GM21526 (cell line): ENCODE measurements around the gene PPP1R7.

ENCODE experiments used
- ATAC-seq: cut with Tn5 transposase; IDR thresholded peaks from one replicate; pipeline ENCODE4 v1.9.1; 2021; ENCODE audit warnings: moderate library complexity; ENCODE audit not compliant: unreplicated experiment, low FRiP score

Gene PPP1R7

GRCh38 chr2:241207641-241208040 lies 57.4 kb downstream of the PPP1R7 start:
- ATAC-seq, result no peak

DNA sequence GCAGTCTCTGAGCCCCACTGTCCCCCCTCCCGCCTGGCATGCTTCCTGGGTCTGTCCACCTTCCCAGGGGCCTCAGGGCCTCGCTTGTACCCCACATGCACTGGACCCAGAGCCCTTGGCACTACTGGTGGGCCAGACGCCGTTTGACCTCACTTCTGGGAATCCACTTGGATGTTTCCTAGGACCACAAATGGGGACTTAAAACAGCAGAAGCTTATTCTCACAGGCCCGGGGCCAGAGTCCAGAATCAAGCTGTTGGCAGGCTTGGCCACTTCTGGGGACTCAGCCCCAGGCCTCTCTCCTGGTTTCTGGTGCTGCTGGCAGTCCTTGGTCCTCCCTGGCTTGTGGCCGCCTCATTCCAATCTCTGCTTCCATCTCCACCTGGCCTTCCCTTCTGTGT lies 57.8 kb downstream of the PPP1R7 start:
- no peak for ATAC-seq

GRCh38 chr2:241209271-241209670 lies 59.0 kb downstream of the PPP1R7 start:
- ATAC-seq, result no peak

DNA sequence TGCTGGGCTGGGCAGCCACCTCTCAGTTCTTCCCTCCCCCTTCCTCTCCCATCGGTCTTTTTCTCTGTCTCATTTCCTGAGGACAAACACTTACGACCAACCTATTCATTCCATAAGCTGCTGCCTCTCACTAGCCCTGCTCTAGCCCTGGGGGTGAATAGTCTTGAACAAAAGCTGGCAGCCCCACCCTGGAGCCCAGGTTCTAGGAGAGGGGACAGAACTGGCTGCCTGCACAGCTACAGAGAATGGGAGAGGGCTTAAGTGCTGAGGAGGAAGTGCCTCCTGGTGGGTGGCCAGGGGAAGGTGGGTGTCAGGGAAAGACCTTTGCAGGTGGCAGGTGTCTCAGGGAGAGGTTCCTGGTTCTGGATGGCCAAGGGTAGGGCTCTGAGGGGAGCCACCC lies 61.0 kb downstream of the PPP1R7 start:
- no peak for ATAC-seq

DNA sequence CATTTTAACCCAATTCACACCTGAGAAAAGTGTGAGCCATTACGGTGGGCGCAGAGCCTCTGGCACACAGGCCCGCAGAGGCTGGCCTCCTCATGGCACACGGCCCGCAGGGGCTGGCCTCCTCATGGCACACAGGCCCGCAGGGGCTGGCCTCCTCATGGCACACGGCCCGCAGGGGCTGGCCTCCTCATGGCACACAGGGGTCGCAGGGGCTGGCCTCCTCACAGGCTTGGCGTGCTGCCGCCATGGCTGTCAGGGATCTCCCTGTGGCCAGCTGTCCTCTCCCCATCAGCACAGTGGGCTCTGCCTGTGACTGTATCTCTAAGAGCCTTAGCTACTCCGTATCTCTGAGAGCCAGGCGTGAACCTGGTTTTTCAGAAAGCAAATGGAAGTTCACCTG lies 62.8 kb downstream of the PPP1R7 start:
- no peak for ATAC-seq

DNA sequence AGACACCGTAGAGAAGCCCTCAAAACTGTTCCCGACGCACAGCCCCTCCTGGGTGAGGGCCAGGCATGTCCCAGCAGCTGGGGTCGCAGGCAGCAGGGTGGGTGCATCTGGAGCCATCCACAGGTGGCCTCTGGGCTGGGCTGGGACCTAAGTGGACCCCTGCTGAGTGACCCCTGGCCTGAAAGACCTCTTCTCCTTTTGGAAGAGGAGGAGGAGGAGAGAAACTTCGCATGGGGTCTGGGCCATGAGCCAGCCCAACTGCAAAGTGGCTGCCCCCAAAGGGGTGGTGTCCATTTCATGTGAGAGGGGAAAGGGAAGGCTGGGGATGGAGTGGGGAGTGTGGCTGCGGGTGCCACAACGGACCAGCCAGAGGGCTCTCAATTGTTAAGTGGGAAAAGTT lies 63.3 kb downstream of the PPP1R7 start:
- ATAC-seq, result no peak

GRCh38 chr2:241214209-241214608 lies 63.9 kb downstream of the PPP1R7 start:
- no peak for ATAC-seq

DNA sequence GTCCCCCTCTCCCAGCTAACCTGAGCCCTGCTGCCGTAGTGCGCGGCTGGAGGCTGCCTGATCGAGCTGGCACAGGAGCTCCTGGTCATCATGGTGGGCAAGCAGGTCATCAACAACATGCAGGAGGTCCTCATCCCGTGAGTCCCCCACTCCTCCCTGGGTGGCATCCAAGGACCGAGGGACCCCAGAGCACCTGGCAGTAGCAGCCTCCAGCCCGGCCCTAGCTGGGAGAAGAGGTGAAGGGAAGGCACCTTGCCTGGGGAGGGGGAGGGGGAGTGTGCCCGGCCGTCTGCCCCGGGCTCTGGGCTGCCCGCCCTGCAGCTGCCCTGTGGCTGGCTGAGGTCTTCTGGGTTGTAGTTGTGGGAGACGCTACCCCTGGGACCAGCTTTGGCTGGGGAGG lies 64.5 kb downstream of the PPP1R7 start:
- ATAC-seq, result no peak

DNA sequence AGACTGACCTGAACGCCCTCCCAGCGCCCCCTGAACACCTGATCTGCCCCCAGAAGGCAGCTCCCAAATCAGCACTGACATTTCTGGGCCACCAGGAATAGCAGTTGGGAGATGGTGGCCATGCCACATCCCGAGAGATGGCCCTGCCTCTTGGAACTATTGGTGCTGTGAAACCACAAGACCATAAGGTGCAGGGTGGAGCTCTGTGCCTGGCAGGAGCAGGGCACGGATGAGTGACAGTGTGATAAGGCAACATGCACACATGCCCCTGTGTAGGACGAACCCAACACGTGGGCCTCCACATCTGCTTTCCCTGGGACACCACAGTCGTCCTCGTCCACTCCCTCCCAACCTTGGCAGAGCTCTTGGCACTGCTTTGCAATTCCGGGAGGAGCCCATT lies 65.2 kb downstream of the PPP1R7 start:
- no peak for ATAC-seq

GRCh38 chr2:241216211-241216761 lies 66.0 kb downstream of the PPP1R7 start:
- ATAC-seq, result no peak

DNA sequence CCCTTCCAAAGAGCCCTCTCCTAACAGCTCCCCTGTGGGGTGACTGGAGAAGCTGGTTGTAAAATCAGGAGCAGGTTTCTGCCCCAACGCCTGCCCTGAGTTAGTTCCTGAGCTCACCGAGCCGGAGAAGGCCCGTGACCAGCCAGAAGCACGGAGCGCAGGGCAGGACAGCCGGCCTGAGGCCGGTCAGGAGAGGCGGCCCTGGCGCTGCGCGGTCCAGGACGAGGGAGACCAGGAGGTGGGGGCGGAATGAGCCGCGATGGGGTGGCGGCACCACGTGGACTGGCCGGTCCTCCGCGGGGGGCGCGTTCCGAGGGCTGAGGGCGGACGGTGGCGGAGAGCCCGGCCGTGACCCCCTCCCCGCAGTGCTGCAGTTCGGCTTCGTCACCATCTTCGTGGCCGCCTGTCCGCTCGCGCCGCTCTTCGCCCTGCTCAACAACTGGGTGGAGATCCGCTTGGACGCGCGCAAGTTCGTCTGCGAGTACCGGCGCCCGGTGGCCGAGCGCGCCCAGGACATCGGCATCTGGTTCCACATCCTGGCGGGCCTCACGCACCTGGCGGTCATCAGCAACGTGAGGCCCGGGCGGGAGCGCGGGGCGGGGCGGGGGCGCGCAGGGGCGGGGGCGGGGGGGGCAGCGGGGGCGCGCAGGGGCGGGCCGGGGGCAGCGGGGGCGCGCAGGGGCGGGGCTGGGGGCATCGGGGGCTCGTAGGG lies 67.2 kb downstream of the PPP1R7 start:
- peak; percentile 43 for ATAC-seq

- ATAC-seq, result no peak
These were observed 68.1 kb downstream of the PPP1R7 start for GRCh38 chr2:241218131-241219029.

DNA sequence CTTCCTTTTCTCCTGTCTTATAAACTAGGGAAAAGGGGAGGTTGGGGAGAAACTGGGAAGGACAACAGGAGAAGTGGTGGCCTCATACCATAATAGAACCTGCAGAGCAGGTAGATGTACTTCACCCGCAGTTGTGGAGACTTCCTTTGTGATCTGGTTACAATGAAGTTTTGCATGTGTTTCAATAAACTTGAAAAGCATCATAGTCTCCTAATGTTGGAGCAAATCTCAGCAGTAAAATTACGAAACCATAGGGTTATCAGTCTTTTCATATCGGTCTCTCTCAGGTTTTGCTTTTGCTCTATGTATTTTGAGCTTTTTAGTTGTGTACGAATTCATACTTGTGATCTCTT lies 68.7 kb downstream of the PPP1R7 start:
- no peak for ATAC-seq

DNA sequence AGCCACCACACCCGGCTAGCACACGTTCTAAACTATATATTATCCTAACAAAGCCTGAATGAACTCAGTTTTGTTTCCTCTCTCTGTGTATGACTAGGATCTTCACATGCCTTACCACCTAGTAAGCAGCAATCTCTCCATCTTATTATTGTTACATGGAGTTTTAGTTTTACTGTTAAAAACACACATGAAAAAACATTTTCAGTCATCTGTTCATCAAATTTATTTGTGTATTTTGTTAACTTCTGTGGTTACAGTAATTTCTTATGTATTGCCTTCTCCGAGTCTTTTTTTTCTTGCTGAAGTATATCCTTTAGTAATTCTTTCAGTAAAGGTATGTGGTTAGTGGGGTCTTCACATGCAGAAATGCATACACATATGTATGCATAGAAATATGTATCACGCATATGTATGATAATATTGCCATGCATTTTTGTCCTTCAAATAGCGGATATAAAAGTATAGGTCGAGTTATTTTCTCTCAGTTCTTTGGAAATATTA lies 69.6 kb downstream of the PPP1R7 start:
- ATAC-seq, result no peak

DNA sequence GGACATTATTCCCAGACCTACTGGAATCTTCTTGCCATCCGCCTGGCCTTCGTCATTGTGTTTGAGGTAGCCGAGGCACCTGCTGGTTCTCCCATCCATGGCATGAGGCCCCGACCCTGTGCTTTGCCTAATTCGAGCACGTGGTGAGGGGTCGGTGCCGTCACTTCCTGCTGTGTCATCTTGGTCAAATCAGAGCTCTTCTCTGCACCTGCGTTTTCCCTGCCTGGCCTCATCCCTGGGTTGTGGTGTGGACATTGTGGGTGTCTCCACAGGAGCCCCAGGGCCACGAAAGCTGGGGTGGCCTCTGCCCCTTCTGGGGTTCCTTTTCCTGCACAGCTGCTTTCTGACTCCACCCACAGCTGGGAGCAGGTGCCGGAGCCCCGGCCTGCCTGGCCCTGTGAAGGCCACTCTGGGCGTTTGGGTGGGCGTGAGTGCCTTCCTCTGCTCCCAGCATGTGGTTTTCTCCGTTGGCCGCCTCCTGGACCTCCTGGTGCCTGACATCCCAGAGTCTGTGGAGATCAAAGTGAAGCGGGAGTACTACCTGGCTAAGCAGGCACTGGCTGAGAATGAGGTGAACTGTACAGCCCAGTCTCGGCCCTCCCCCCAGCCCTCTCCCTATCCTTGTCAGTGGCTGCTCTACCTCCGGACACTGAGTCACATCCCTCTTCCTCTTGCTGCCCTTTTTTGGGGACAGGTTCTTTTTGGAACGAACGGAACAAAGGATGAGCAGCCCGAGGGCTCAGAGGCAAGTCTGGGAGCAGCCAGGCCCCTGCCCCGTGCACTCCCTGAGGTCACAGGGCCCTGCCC lies 73.1 kb downstream of the PPP1R7 start:
- ATAC-seq, result no peak

GRCh38 chr2:241224018-241224850 lies 74.0 kb downstream of the PPP1R7 start:
- ATAC-seq, result no peak

DNA sequence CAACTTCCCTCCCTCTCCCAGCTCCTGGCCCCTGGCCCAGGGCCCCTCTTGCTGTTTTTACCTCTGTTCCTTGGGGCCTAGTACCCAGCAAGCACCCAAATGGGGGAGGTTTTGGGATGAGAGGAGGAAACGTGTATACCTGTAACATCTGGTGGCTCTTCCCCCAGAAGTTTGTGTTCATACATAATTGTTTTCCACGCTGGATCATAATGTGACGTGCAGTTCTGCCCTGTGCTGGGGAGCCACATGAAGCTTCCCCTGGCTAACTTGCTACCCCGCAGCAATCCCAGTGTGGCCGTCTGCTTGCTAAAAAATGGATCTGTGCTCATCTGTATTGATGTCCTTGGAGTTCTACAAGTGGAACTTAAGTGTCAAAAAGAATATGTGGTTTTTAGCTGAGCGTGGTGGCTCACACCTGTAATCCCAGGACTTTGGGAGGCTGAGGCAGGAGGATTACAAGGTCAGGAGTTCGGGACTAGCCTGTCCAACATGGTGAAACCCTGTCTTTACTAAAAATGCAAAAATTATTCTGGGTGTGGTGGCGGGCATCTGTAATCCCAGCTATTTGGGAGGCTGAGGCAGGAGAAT lies 74.7 kb downstream of the PPP1R7 start:
- ATAC-seq, result no peak

DNA sequence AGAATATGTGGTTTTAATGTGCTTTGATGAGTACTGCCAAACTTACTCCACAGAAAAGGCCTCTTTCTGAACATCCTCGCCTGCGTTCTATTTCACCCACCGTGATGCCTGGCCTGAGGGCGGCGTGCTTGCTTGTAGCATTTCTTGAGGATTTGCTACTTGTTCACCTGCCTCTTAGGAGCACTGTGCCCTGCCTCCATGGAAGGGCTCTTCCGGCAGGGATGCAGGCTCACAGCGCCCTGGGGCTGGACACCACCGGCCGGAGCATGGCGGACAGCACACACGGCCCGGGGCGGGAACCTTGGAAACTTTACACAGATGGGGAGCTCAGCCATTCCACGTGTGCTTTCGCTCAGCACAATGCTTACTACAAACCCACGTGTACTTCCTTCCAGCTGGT lies 75.3 kb downstream of the PPP1R7 start:
- ATAC-seq, result no peak

- no peak for ATAC-seq
These were observed 75.7 kb downstream of the PPP1R7 start for GRCh38 chr2:241225983-241226382.
